GM13976 (cell line): ENCODE measurements around the gene ZNF737.

ENCODE experiments used
- DNase-seq: peaks from one replicate; pipeline ENCODE4 v3.0.0; 2012; ENCODE audit warnings: low spot score
- CTCF ChIP-seq: IDR thresholded peaks from 2 replicates; pipeline ENCODE4 v1.5.1; 2012; ENCODE audit warnings: borderline replicate concordance, mild to moderate bottlenecking; ENCODE audit not compliant: insufficient read depth; ENCODE audit errors: extremely low read depth, missing control alignments, control extremely low read depth
- in situ Hi-C: fragments of 300-500 bp; cut with MboI; formaldehyde crosslinking; loops from one replicate; pipeline ENCODE4 v1.12.0; 2022; ENCODE audit warnings: low sequenced_read_pairs, mixed read lengths, inconsistent platforms; ENCODE audit not compliant: unreplicated experiment

Gene ZNF737

GRCh38 chr19:20513189-20513904, 52.2 kb downstream of the ZNF737 start:
- in situ Hi-C loops, result no loop called here
- no peak for TF ChIP-seq CTCF
- DNase-seq, result no peak

- DNase-seq, result no peak
- no peak for TF ChIP-seq CTCF
- in situ Hi-C loops, result no loop called here
These were observed 62.1 kb downstream of the ZNF737 start for GRCh38 chr19:20503476-20503875.
